Bronchial epithelial cell (primary cell): ENCODE data around the gene ZNF850. TPM values are rescaled to one million over a fixed set of nuclear protein-coding genes. Genes with fewer than 3 reads are reported as not detected.
"Not testable (repeated sequence)": the region's sequence is repeated elsewhere in the genome, so short reads cannot be mapped to it uniquely, and the experiment has no call there.

Experiments
- DNase-seq: peaks from one replicate; pipeline ENCODE4 v3.0.0-alpha.2; 2010; ENCODE audit warnings: low read depth
- FAIRE-seq: peaks from 2 replicates; lab custom pipeline; 2011; peaks lifted over from hg19 to GRCh38; lab: Jason Lieb, UNC
- H3K27me3 ChIP-seq: 2 replicates; pipeline ENCODE4 v1.5.1; 2011; ENCODE audit warnings: low read length; ENCODE audit not compliant: control insufficient read depth, insufficient read depth
- H3K36me3 ChIP-seq: 2 replicates; pipeline ENCODE4 v1.5.1; 2011; ENCODE audit warnings: low read length; ENCODE audit not compliant: control insufficient read depth, insufficient read depth
- H3K4me3 ChIP-seq: 2 replicates; pipeline ENCODE4 v1.5.1; 2011; ENCODE audit warnings: mild to moderate bottlenecking, low read depth, low read length, control low read depth
- CTCF ChIP-seq: IDR thresholded peaks from 2 replicates; pipeline ENCODE4 v1.5.1; 2011; ENCODE audit warnings: mild to moderate bottlenecking, moderate library complexity, low read length, control low read depth, inconsistent platforms; ENCODE audit not compliant: insufficient read depth, severe bottlenecking
- total RNA-seq: library from RNA; depleted of rRNA; stranded (reverse); fragments of >200 nt; gene quantifications from 2 replicates; pipeline ENCODE4 v1.2.1, GENCODE V29; 2014

Gene ZNF850
- total RNA-seq, 1 donor from 2014 or later = 1.6 TPM

GRCh38 chr19:36771261-36772231 is 1.1 kb downstream of the ZNF850 start:
- no peaks in the 10 kb centered on the region for H3K27me3 ChIP-seq
- no peak for FAIRE-seq
- no peaks in the 10 kb centered on the region for H3K36me3 ChIP-seq
- no peak for TF ChIP-seq CTCF
- DNase-seq = peak; percentile 66
- peak overlapping the region; percentile 66 for H3K4me3 ChIP-seq

GRCh38 chr19:36750066-36750691 is 22.4 kb downstream of the ZNF850 start:
- DNase-seq (no peak), FAIRE-seq (no peak)
- no peaks in the 10 kb centered on the region for H3K27me3 ChIP-seq
- no peaks in the 10 kb centered on the region for H3K36me3 ChIP-seq
- H3K4me3 ChIP-seq = no peak overlapping the region
- TF ChIP-seq CTCF = no peak

GRCh38 chr19:36749613-36750012 is 23.0 kb downstream of the ZNF850 start:
- not testable (repeated sequence) for DNase-seq, H3K4me3 ChIP-seq, FAIRE-seq, H3K36me3 ChIP-seq, H3K27me3 ChIP-seq

- Histone ChIP-seq H3K36me3 (no peaks in the 10 kb centered on the region), H3K27me3 (no peaks in the 10 kb centered on the region), H3K4me3 (no peak overlapping the region)
- FAIRE-seq = peak; percentile 88
- no peak for DNase-seq
- TF ChIP-seq CTCF = no peak
Measured at GRCh38 chr19:36748431-36749275, 24.0 kb downstream of the ZNF850 start.

- Histone ChIP-seq H3K4me3 (no peak overlapping the region), H3K27me3 (no peaks in the 10 kb centered on the region), H3K36me3 (no peaks in the 10 kb centered on the region)
- DNase-seq = no peak
- TF ChIP-seq CTCF = no peak
- peak; percentile 86 for FAIRE-seq
Measured at GRCh38 chr19:36747750-36748149, 24.9 kb downstream of the ZNF850 start.
